Fibroblast of the aortic adventitia (primary cell): ENCODE measurements around the gene HINT2. TPM values are rescaled to one million over a fixed set of nuclear protein-coding genes. Genes with fewer than 3 reads are reported as not detected.

ENCODE experiments used
- DNase-seq: peaks from one replicate; pipeline ENCODE4 v3.0.0-alpha.2; 2010; ENCODE audit warnings: low read depth
- H3K4me3 ChIP-seq: 2 replicates; pipeline ENCODE4 v1.5.1; 2011; ENCODE audit warnings: low read depth, mild to moderate bottlenecking, control low read depth, low read length, moderate library complexity
- CTCF ChIP-seq: IDR thresholded peaks from 2 replicates; pipeline ENCODE4 v1.5.1; 2011; ENCODE audit warnings: mild to moderate bottlenecking, low read length, control low read depth, inconsistent platforms; ENCODE audit not compliant: insufficient read depth
- total RNA-seq: library from RNA; depleted of rRNA; stranded (reverse); fragments of >200 nt; gene quantifications from 2 replicates; pipeline ENCODE4 v1.2.3, GENCODE V29; 2012; ENCODE audit warnings: low replicate concordance

Gene HINT2
- total RNA-seq, 1 donor: 24.9 TPM

- no peak overlapping the region for H3K4me3 ChIP-seq
- TF ChIP-seq CTCF: no peak
- no peak for DNase-seq
Measured at GRCh38 chr9:35832814-35833213, 18.0 kb upstream of the HINT2 start.

GRCh38 chr9:35831040-35831439, 16.2 kb upstream of the HINT2 start:
- H3K4me3 ChIP-seq: no peak overlapping the region
- TF ChIP-seq CTCF: no peak
- DNase-seq: no peak

- peak overlapping the region; percentile 76 for H3K4me3 ChIP-seq
- no peak for DNase-seq
- TF ChIP-seq CTCF: no peak
Measured at GRCh38 chr9:35829764-35830096, 14.9 kb upstream of the HINT2 start.

- DNase-seq: peak; percentile 82
- H3K4me3 ChIP-seq: peak within 1 kb of the TSS; percentile 76
- no peak for TF ChIP-seq CTCF
Measured at GRCh38 chr9:35829084-35829763, 14.4 kb upstream of the HINT2 start, which contains the start of gene TMEM8B. Gene TMEM8B (plus strand): TSS chr9:35829228. CDS start chr9:35829448, 220 bp downstream.

- DNase-seq: peak; percentile 19
- peak within 1 kb of the TSS; percentile 76 for H3K4me3 ChIP-seq
- TF ChIP-seq CTCF: no peak
Measured at GRCh38 chr9:35828716-35829083, 13.9 kb upstream of the HINT2 start, which contains the start of gene FAM221B. Gene FAM221B (minus strand): TSS chr9:35828732. CDS start chr9:35826161, 2,571 bp downstream.

GRCh38 chr9:35827486-35827885, 12.6 kb upstream of the HINT2 start:
- peak; percentile 68 for DNase-seq
- no peak for TF ChIP-seq CTCF
- no peak overlapping the region for H3K4me3 ChIP-seq
